ENCODE results near the gene DAGLB. TPM values are rescaled to one million over a fixed set of nuclear protein-coding genes. Genes with fewer than 3 reads are reported as not detected.
A peak's percentile ranks its signal among the peaks of the same experiment; 100 is the strongest.

Gene DAGLB
- total RNA-seq, 1 donor from 2014 or later, result 27.0 TPM

DNA sequence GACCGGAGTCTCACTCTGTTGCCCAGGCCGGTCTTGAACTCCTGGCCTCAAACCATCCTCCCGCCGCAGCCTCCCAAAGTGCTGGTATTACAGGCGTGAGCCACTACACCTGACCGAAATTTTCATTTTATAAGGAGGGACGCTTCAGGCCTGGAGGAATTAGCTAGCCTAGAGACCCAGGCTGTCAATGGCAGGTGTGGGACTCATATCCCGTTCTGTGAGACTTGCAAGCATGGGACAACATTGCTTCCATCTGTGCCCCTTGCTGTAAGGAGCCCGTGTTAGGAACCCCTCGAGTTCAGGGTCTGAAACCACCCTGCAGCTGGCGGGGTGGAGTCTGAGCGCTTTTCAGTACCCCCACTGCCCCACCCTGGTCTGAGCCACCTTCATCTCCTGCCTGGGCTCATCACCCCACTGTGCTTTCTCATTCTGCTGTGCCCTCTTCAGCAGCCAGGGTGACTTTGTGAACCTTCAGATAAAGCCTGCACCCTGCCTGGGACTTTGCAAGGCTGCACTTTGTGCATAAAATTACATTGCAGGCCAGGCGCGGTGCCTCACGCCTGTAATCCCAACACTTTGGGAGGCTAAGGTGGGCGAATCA lies 1.3 kb upstream of the DAGLB start:
- peaks cover 8% of the 10 kb centered on the region for H3K36me3 Mint-ChIP-seq
- H3K27me3 Mint-ChIP-seq, result no peaks in the 10 kb centered on the region
- peaks cover 8% of the 10 kb centered on the region for H3K4me1 Mint-ChIP-seq (ENCODE audit: unreplicated experiment)
- DNase-seq (ENCODE audit: extremely low spot score, unreplicated experiment), result no peak
- H3K9me3 Mint-ChIP-seq, result no peaks in the 10 kb centered on the region
- H3K4me3 Mint-ChIP-seq, result peak overlapping the region; percentile 64
- H3K27ac Mint-ChIP-seq, result peak overlapping the region; percentile 97
- TF ChIP-seq, protein P1, sequence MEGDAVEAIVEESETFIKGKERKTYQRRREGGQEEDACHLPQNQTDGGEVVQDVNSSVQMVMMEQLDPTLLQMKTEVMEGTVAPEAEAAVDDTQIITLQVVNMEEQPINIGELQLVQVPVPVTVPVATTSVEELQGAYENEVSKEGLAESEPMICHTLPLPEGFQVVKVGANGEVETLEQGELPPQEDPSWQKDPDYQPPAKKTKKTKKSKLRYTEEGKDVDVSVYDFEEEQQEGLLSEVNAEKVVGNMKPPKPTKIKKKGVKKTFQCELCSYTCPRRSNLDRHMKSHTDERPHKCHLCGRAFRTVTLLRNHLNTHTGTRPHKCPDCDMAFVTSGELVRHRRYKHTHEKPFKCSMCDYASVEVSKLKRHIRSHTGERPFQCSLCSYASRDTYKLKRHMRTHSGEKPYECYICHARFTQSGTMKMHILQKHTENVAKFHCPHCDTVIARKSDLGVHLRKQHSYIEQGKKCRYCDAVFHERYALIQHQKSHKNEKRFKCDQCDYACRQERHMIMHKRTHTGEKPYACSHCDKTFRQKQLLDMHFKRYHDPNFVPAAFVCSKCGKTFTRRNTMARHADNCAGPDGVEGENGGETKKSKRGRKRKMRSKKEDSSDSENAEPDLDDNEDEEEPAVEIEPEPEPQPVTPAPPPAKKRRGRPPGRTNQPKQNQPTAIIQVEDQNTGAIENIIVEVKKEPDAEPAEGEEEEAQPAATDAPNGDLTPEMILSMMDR (conservative IDR thresholded peaks at IDR 0.05), result no peak

DNA sequence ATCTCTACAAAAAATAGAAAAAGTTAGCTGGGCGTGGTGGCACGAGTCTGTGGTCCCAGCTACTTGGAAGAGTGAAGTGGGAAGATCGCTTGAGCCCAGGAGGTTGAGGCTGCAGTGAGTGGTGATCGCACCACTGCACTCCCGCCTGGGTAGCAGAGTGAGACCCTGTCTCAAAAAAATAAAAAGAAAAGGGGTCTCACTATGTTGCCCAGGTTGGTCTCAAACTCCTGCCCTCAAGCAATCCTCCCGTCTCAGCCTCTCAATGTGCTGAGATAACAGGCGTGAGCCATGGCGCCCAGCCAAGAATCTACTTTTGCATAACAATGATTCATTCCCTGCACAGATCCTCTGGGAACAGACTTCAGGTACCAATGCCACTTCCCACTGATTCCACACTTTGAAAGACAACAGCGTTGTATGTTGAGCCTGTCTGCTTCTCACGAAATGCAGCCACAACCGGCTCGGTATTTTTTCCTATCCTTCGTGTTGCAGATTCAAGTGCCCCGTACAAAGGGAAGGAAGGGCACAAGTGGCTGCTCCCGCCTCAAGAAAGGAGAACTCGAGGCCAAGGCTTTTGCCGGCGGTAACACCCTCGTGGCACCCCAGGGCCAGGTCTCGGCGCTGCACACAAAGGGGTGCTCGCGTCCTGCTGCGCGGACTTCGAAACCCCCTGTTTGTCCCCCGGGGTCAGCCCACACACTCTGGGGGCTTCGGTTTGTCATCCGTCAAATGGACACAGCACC lies 745 bp downstream of the DAGLB start:
- Mint-ChIP-seq H3K4me1 (ENCODE audit: unreplicated experiment) (peaks cover 13% of the 10 kb centered on the region), H3K9me3 (no peaks in the 10 kb centered on the region), H3K4me3 (peak overlapping the region; percentile 90), H3K36me3 (peaks cover 20% of the 10 kb centered on the region), H3K27ac (peak overlapping the region; percentile 97), H3K27me3 (no peaks in the 10 kb centered on the region)
- TF ChIP-seq, protein P1 (conservative IDR thresholded peaks at IDR 0.05), result no peak
- DNase-seq (ENCODE audit: extremely low spot score, unreplicated experiment), result no peak

DNA sequence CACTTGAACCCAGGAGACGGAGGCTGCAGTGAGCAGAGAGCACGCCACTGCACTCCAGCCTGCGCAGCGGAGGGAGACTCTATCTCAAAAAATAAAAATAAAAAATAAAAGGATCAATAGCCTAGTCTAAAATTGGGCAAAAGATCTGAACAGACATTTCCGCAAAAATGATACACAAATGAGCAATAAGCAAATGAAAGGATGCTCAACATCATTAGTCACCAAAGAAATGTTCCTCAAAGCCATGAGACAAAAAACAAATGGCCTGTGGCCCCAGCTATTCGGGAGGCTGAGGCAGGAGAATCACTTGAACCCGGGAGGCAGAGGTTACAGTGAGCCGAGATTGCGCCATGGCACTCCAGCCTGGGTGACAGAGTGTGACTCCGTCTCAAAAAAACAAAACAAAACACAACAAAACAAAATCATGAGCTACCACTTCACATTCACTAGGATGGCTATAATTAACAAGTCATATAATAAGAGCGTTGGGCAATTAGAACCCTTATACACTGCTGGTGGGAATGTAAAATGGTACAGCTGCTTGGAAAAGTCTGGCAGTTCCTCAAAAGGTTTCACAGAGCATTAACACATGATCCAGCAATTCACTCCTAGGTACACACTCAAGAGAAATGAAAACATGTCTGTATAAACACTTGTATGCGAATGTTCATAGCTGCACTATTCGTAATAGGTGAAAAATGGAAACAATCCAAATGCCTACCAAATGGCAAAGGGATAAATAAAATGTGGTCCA lies 3.1 kb downstream of the DAGLB start:
- H3K27ac Mint-ChIP-seq, result no peak overlapping the region
- TF ChIP-seq, protein P1 (conservative IDR thresholded peaks at IDR 0.05), result no peak
- H3K4me1 Mint-ChIP-seq (ENCODE audit: unreplicated experiment), result peaks cover 13% of the 10 kb centered on the region
- H3K9me3 Mint-ChIP-seq, result no peaks in the 10 kb centered on the region
- peaks cover 24% of the 10 kb centered on the region for H3K36me3 Mint-ChIP-seq
- peak overlapping the region; percentile 82 for H3K4me3 Mint-ChIP-seq
- no peak for DNase-seq (ENCODE audit: extremely low spot score, unreplicated experiment)
- no peaks in the 10 kb centered on the region for H3K27me3 Mint-ChIP-seq

DNA sequence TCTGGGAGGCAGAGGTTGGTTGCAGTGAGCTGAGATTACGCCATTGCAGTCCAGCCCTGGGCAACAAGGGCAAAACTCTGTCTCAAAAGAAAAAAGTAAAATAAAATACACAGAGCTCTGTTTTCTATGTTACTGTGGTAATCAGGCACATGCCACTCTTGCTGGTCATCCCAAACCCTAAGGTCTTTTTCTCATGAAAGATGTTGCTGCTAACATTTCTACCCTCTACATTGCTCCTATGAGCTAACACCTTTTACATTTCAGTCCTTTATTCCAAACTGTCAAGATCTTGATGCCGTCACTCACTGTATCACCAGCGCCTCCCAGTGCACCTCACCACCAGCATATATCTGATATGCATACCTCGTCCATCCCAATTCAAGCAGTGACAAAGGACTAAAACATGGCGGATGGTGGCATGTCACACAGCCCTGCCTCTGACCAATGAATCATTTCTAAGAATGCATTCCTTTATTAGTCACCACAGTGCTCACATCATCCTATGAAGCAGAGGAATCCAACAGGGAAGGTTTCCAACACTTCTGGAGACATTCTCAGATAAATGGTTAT lies 4.3 kb downstream of the DAGLB start:
- H3K4me3 Mint-ChIP-seq, result peak overlapping the region; percentile 58
- peak overlapping the region; percentile 90 for H3K27ac Mint-ChIP-seq
- TF ChIP-seq, protein P1 (conservative IDR thresholded peaks at IDR 0.05), result no peak
- no peaks in the 10 kb centered on the region for H3K9me3 Mint-ChIP-seq
- DNase-seq (ENCODE audit: extremely low spot score, unreplicated experiment), result no peak
- peaks cover 19% of the 10 kb centered on the region for H3K4me1 Mint-ChIP-seq (ENCODE audit: unreplicated experiment)
- peaks cover 30% of the 10 kb centered on the region for H3K36me3 Mint-ChIP-seq
- H3K27me3 Mint-ChIP-seq, result no peaks in the 10 kb centered on the region

DNA sequence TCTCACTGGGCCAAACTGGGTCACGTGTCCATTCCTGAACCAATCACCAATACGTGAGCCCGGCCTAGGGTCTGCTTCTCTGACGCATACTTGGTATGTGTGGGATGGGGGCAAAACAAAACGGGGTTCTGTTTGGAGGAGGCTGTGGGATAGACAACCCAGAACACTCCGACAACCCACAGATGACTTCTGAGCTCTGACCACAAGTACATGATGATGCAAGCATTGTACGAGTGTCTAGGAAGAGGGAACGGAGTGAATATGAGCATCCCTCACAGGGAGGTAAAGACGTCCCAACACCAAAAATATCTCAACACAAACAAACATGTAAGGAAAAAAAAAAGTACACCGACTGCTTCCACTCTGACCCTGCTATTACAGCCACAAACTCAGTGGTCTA lies 5.6 kb downstream of the DAGLB start:
- Mint-ChIP-seq H3K27ac (no peak overlapping the region), H3K36me3 (peaks cover 30% of the 10 kb centered on the region), H3K27me3 (no peaks in the 10 kb centered on the region), H3K4me3 (no peak overlapping the region), H3K4me1 (ENCODE audit: unreplicated experiment) (peaks cover 17% of the 10 kb centered on the region), H3K9me3 (no peaks in the 10 kb centered on the region)
- DNase-seq (ENCODE audit: extremely low spot score, unreplicated experiment), result no peak
- TF ChIP-seq, protein P1 (conservative IDR thresholded peaks at IDR 0.05), result no peak

All from type B pancreatic cell (in vitro differentiated cells).